NCI-H2029 treated with DMSO at 0.1 percent for 48 hours (cell line): Measurements from ENCODE around the gene ASF1A.
A peak's percentile ranks its signal among the peaks of the same experiment; 100 is the strongest.

ENCODE experiments used
- DNase-seq: peaks from one replicate; lab custom pipeline; 2025; lab: John Stamatoyannopoulos, UW

Gene ASF1A

GRCh38 chr6:118913161-118913560 lies 19.2 kb downstream of the ASF1A start:
- DNase-seq: no peak

GRCh38 chr6:118914598-118914997 lies 20.6 kb downstream of the ASF1A start:
- DNase-seq: no peak

GRCh38 chr6:118917546-118918328 lies 23.8 kb downstream of the ASF1A start:
- no peak for DNase-seq

- DNase-seq: no peak
Observed at GRCh38 chr6:118918329-118918725, 24.4 kb downstream of the ASF1A start.

- DNase-seq: no peak
Observed at GRCh38 chr6:118921084-118921483, 27.1 kb downstream of the ASF1A start.

- DNase-seq: no peak
Observed at GRCh38 chr6:118923035-118923434, 29.1 kb downstream of the ASF1A start.

GRCh38 chr6:118930680-118931079 lies 36.7 kb downstream of the ASF1A start:
- DNase-seq: no peak

GRCh38 chr6:118931436-118931835 lies 37.5 kb downstream of the ASF1A start:
- DNase-seq: no peak

GRCh38 chr6:118932421-118932820 lies 38.5 kb downstream of the ASF1A start:
- DNase-seq: peak; percentile 39

- DNase-seq: peak; percentile 86
Observed at GRCh38 chr6:118933855-118934460, 40.0 kb downstream of the ASF1A start.

GRCh38 chr6:118934461-118935330 lies 40.7 kb downstream of the ASF1A start, which contains the start of gene MCM9:
Gene MCM9 (minus strand): TSS chr6:118935159. CDS start chr6:118931723, 3,436 bp downstream.
- peak; percentile 86 for DNase-seq

GRCh38 chr6:118935331-118935668 lies 41.3 kb downstream of the ASF1A start:
- DNase-seq: no peak

GRCh38 chr6:118935978-118936703 lies 42.2 kb downstream of the ASF1A start:
- DNase-seq: no peak

- DNase-seq: no peak
Observed at GRCh38 chr6:118939683-118940082, 45.7 kb downstream of the ASF1A start.

GRCh38 chr6:118940770-118941169 lies 46.8 kb downstream of the ASF1A start:
- peak; percentile 45 for DNase-seq

GRCh38 chr6:118945217-118945616 lies 51.3 kb downstream of the ASF1A start:
- DNase-seq: no peak

GRCh38 chr6:118952683-118953082 lies 58.7 kb downstream of the ASF1A start:
- DNase-seq: no peak

- DNase-seq: no peak
Observed at GRCh38 chr6:118953391-118953790, 59.4 kb downstream of the ASF1A start.
